GM18519 (cell line): Measurements from ENCODE around the gene TECR.
"Not testable (repeated sequence)": the region's sequence is repeated elsewhere in the genome, so short reads cannot be mapped to it uniquely, and the experiment has no call there.

ENCODE experiments used
- ATAC-seq: cut with Tn5 transposase; IDR thresholded peaks from one replicate; pipeline ENCODE4 v1.9.1; 2021; ENCODE audit warnings: mild to moderate bottlenecking, moderate library complexity; ENCODE audit not compliant: unreplicated experiment, low FRiP score

Gene TECR

GRCh38 chr19:14533450-14533849 lies 4.1 kb downstream of the TECR start:
- ATAC-seq, result no peak

DNA sequence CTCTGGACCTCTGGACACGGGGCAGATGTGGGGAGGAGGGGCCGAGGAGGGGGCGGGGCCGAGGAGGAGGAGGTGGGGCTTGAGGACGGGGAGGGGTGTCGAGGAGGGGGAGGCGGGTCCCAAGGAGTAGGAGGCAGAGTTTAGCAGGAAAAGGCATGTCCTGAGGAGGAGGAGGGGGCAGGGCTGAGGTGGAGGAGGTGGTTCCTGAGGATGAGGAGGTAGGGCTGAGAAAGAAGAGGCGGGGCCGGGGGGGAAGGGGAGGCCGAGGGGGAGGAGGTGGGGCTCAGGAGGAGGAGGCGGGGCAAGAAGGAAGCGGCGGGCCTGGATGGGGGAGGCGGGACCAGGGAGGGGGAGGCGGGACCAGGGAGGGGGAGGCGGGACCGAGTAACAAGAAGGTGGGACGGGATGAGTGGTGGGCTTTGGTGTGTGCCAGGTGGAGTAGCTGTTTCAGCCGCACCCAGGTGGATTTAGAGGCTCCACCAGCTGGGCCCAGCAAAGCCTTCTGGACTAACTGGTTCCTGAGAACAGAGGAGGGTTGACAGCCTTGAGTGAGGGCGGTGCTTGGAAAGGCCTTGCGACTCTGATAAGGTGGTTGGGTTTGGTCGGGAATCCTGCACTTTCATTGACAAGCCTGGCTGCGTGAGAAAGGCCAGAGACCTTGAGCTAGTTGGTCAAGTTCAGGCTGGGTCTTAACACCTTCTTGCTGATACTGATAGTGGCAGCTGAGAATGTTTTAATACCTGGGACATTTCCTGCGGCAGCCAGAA lies 7.7 kb downstream of the TECR start:
- no peak for ATAC-seq

DNA sequence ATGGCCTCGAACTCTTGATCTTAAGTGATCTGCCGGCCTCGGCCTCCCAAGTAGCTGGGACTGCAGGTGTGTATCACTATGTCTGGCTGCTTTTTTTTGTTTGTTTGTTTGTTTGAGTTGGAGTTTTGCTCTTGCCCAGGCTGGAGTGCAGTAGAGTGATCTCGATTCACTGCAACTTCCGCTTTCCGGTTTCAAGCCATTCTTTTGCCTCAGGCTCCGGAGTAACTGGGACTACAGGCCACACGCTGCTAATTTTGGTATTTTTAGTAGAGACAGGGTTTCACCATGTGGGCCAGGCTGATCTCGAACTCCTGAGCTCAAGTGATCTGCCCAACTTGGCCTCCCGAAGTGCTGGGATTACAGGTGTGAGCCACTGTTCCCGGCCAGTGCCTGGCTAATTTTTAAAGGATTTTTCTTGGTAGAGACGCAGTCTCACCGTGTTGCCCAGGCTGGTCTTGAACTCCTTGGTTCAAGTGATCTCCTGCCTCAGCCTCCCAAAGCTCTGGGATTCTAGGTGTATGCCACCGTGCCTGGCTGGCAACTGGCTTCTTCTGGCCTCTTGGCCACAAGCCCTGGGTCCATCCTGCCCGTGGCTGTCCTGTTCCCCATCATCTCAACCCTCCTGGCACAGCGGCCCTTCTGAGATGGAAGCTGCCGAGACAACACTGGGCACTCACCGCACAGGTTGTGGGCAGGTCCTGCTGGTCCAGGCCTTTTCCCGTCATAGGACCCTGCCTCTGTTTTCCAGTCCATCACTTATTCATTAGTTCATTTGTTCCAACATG lies 11.5 kb downstream of the TECR start:
- no peak for ATAC-seq

DNA sequence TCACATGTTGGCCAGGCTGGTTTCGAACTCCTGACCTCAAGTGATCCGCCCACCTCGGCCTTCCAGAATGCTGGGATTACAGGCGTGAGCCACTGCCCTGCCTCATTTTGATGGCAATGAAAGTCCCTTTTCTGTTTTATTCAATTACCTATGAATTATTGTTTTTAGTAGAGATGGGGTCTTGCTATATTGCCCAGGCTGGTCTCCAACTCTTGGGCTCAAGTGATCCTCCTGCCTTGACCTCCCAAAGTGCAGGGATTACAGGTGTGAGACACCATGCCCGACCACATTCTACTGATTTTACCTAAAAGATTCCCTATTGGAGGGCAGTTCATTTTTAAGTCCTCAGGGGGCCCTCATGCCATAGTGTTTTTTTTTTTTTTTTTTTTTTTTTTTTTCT lies 12.6 kb downstream of the TECR start:
- not testable (repeated sequence) for ATAC-seq

DNA sequence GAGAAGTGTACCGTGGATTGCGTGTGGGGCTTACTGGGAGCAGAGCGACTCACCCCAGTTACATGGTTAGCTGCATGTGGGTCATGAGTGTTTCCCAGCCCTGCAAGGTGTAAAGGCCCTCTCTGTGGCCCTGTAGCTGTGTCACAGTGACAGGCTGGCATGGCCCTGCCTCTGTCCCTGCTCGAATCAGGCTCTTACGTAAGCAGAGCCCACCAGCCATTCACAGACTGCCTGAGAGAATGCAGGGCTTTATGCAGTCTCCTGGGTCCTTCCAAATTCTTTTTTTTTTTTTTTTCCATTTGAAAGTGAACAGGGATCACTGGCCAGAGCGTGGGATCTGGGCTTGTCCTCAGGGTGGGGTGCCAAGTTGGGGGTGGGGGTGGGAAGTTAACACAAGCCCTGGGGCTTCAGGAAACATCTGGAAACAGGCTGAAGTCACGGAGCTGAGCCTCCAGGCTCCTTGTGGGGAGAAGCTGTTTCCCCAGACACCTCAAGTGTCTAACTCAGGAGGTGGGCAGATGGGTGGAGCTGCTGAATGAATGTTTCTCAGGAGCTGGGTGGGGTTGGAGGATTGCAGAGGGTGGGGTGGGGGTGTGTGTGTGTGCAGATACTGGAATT lies 13.4 kb downstream of the TECR start:
- no peak for ATAC-seq

- no peak for ATAC-seq
Observed at GRCh38 chr19:14544047-14544446, 14.7 kb downstream of the TECR start.

DNA sequence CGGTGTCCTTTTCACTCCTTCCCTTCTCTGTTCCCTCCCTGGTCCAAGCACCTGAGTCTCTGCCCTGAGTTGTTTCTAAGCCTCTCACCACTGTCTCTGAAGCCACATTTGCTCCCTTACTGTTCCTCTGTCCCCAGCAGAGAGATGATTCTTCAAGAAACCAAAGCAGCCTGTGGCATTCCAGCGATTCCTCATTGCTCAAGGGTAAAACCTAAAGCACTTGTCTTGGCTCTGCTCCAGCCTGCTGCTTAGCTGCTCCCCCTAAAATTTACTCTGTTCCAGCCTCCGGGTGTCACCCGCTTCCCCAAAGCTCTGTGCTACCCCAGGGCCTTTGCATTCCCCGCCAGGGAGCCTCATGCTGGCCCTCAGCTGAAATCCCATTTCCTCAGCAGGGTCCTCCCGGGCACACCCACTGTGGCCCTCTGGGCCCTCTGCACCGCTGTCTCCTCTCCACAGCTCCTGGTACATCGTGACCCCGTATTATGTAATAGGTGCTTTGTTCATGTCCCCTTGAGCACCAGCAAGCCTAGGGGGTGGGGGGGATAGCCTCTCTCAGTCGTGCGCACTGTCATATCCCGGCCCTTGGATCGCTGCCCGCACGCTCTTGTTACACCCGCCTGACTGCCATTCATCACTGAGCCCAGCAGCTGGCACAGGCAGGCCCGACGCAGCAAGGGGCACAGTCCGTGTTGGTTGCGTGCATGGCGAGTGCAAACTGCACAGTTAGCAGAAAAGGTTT lies 15.8 kb downstream of the TECR start:
- ATAC-seq, result no peak

DNA sequence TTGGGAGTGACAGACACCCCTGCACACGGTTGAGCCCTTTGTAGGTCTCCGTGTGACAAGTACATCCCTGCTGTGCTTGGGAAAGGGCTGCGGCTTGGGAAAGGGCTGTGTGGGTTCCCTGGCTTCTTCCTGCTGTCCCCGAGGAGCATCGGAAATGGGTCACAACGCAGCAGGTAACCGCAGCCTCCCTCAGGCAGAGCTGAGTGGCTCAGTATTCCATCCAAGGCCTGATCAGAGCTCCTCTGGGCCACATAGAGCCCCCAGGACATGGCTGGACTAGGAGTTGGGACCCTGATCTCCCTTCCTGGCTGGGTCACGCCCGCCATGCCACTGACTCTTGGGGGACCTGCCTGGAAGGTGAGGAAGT lies 16.3 kb downstream of the TECR start:
- no peak for ATAC-seq

DNA sequence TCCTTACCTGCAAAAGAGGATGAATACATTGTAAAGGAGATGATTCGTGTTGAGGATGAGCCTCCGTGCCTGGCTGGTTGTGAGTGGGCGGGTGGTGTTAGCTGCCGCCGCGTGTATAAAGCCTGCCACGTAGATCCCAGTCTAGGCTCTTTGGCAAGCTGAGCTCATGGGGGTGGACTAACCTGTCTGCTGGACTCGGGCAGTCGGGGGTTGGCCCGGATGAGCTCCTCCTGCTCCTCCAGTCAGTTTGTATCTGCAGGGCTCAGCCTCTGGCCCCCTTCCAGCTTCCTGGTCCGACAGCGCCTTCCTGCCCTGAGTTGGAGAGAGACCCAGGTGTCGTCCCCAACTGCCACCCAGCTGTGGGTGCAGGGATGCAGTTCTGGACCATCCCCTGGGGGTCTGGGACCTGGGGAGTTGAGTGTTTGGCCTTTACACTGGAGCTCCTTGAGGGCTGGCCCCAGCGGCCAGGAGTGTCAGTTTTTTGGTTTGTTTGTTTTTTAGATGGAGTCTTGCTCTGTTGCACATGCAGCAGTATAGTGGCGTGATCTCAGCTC lies 20.9 kb downstream of the TECR start:
- ATAC-seq, result no peak

- ATAC-seq, result not testable (repeated sequence)
Observed at GRCh38 chr19:14551134-14552005, 22.0 kb downstream of the TECR start.

GRCh38 chr19:14552006-14552360 lies 22.6 kb downstream of the TECR start:
- not testable (repeated sequence) for ATAC-seq

GRCh38 chr19:14553042-14553938 lies 23.9 kb downstream of the TECR start:
- ATAC-seq, result no peak

GRCh38 chr19:14553939-14554243 lies 24.5 kb downstream of the TECR start:
- no peak for ATAC-seq

- ATAC-seq, result no peak
Observed at GRCh38 chr19:14554382-14554812, 25.0 kb downstream of the TECR start.

DNA sequence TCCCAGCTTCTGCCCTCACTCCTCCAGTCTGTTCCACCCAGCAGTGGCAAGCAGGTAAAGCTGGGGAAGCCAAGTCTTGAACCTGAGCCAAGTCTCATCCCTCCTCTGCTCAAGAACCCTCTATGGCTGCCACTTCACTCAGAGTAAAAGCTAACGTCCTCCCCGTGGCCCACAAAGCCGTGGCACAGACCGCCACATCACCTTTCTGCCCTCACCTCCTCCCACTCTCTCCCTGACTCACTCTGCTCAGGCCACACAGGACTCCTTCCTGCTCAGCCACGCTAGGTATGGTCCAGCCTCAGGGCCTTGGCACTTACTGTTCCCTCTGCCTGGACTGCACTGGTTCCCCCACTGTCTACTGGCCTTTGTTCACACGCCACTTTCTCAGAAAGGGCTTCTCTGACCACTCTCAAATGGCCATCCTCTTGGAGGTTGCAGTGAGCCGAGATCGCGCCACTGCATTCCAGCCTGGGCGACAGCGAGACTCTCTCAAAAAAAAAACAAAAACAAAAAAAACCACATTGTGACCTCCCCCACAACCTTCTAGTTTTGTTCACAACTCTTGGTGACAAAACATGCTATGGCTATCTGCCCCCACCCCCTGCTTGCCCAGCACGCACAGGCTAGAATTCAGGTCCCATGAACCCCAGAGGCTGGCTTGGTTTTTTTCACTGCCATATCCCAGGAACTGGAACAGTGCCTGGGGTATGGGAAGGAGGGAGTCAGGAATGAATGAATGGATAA lies 26.7 kb downstream of the TECR start:
- no peak for ATAC-seq

GRCh38 chr19:14556662-14557188 lies 27.3 kb downstream of the TECR start:
- ATAC-seq, result no peak

DNA sequence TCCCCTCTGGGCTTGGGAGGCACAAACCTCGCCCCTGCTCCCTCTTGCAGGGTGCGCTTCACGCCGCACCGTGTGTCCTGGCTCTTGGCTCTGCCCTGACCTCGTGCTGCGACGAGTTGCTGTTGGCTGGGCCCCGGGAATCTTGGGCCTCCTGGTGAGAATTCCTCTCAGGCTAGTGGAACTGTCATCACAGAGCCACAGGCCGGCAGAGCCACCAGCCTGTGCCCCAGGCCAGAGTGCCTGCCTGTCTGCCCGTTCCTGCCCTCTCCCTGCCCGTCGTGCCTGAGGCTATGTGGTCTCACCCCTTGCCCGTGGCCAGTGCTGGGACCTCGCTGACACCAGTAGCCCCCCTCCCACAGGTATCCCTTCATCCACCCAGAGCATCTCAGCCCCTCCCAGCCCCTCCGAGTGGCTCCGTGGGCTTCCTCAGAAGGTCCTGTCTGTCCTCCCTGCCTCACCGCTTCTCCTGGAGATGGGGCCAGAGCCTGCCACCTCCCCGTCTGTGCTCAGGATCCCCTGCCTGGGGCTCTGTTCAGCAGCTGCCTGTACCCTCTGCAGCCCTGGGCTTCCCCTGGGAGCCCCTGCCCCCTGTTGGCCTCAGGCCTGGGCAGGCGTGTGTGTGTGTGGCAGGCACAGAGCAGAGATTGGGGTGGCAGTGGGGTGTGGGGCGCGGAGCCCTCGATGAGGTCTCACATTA lies 29.1 kb downstream of the TECR start:
- ATAC-seq, result no peak
